HepG2 (cell line): Measurements from ENCODE around the gene TOGARAM1. TPM values are rescaled to one million over a fixed set of nuclear protein-coding genes. Genes with fewer than 3 reads are reported as not detected.

Experiments used
- ATAC-seq: fragments of 200-7000 bp; cut with Tn5 transposase; 3 replicates; pipeline ENCODE4 v1.9.1; 2020; ENCODE audit warnings: mild to moderate bottlenecking, moderate library complexity
- BruUV-seq: library from RNA; stranded (reverse); fragments of 400-500 nt; replicated peaks from 2 replicates; lab custom pipeline; 2021; lab: Mats Ljungman, UMichigan
- CTCF ChIA-PET: fragments of 300-600 bp; formaldehyde crosslinking; extraction: SDS; loops from one replicate; lab custom pipeline; 2021; ENCODE audit warnings: low total read pairs, inconsistent platforms, low intra/inter-chr PET ratio; lab: Yijun Ruan, JAX
- POLR2A ChIA-PET: fragments of 350-600 bp; sonication (Branson Sonifier 250); formaldehyde crosslinking; loops from one replicate; lab custom pipeline; 2020; ENCODE audit warnings: antibody characterized with exemption, inconsistent platforms; lab: Yijun Ruan, JAX
- DNase-seq: peaks from one replicate; pipeline ENCODE4 v3.0.0-alpha.2; 2015; ENCODE audit warnings: low spot score
- FAIRE-seq: peaks from 3 replicates; lab custom pipeline; 2011; peaks lifted over from hg19 to GRCh38; lab: Jason Lieb, UNC
- H2AFZ ChIP-seq: one replicate; pipeline ENCODE4 v1.6.1; 2011; ENCODE audit warnings: low read length, inconsistent platforms
- H3K27ac ChIP-seq: fragments of 300-600 bp; 3 replicates; pipeline ENCODE4 v1.8.0; 2011; ENCODE audit warnings: mixed run types, mild to moderate bottlenecking, mixed read lengths, low read length, inconsistent platforms; ENCODE audit not compliant: insufficient read depth; ENCODE audit errors: extremely low read length
- H3K27me3 ChIP-seq, 2 experiments: fragments of 200-600 bp in 1 of 2; 2 replicates in 1 of 2; 3 replicates in 1 of 2; pipeline versions ENCODE4 v1.6.0 to v1.8.0; 2011; ENCODE audit warnings: low read length in 2 of 2, mild to moderate bottlenecking in 2 of 2, moderate library complexity in 2 of 2, inconsistent platforms in 1 of 2; ENCODE audit not compliant: insufficient read depth in 2 of 2, control insufficient read depth in 1 of 2
- H3K36me3 ChIP-seq, 2 experiments: fragments of 200-600 bp in 1 of 2; replicated peaks in 1 of 2; 2 replicates in 1 of 2; 3 replicates in 1 of 2; pipeline versions ENCODE4 v1.5.1 to v1.8.0; 2011; ENCODE audit warnings: low read length in 2 of 2, inconsistent platforms in 1 of 2; ENCODE audit not compliant: insufficient read depth in 2 of 2, control insufficient read depth in 1 of 2
- H3K4me1 ChIP-seq: 2 replicates; pipeline ENCODE4 v1.5.1; 2012; ENCODE audit warnings: low read length, inconsistent platforms; ENCODE audit not compliant: insufficient read depth
- H3K4me2 ChIP-seq: 2 replicates; pipeline ENCODE4 v1.6.0; 2011; ENCODE audit warnings: low read depth, low read length, inconsistent platforms
- H3K4me3 ChIP-seq, 3 experiments: fragments of 200-600 bp in 1 of 3; sonication (generic), shearing (Covaris generic) in 1 of 3; replicated peaks in 1 of 3; 2 replicates each; pipeline ENCODE4 v1.5.1; 2011 to 2016; ENCODE audit warnings: low read length in 3 of 3, inconsistent platforms in 2 of 3, low read depth in 2 of 3, mild to moderate bottlenecking in 2 of 3, control low read depth in 1 of 3, mixed read lengths in 1 of 3; ENCODE audit not compliant: insufficient read depth in 1 of 3
- H3K79me2 ChIP-seq: one replicate; pipeline ENCODE4 v1.6.1; 2011; ENCODE audit warnings: low read length, inconsistent platforms; ENCODE audit not compliant: insufficient read depth
- H3K9ac ChIP-seq: 2 replicates; pipeline ENCODE4 v1.6.0; 2011; ENCODE audit warnings: mild to moderate bottlenecking, low read depth, low read length, inconsistent platforms; ENCODE audit not compliant: insufficient read depth
- H3K9me3 ChIP-seq: 2 replicates; pipeline ENCODE4 v1.5.1; 2012; ENCODE audit warnings: mild to moderate bottlenecking, low read length
- H4K20me1 ChIP-seq: 2 replicates; pipeline ENCODE4 v1.6.0; 2011; ENCODE audit warnings: inconsistent platforms, mild to moderate bottlenecking, low read length, moderate library complexity; ENCODE audit not compliant: insufficient read depth
- DZIP1 ChIP-seq: sonication (generic); formaldehyde crosslinking; IDR thresholded peaks from 2 replicates; pipeline ENCODE4 v1.5.0; 2020; ENCODE audit warnings: mild to moderate bottlenecking, missing genetic modification reagents
- FOSL1 ChIP-seq: sonication (generic); formaldehyde crosslinking; IDR thresholded peaks from 2 replicates; pipeline ENCODE4 v1.9.0; 2021; ENCODE audit warnings: missing genetic modification reagents, borderline replicate concordance
- HMGXB4 ChIP-seq, 2 experiments: sonication (generic) in 1 of 2; formaldehyde crosslinking in 1 of 2; IDR thresholded peaks; 2 replicates each; pipeline versions ENCODE4 v1.4.0 to v1.6.1; 2018 to 2020; ENCODE audit warnings: missing genetic modification reagents in 2 of 2, borderline replicate concordance in 1 of 2, low read depth in 1 of 2, mild to moderate bottlenecking in 1 of 2, missing biosample characterization in 1 of 2
- RBM39 ChIP-seq: fragments of 200-400 bp; formaldehyde crosslinking; IDR thresholded peaks from one replicate; pipeline ENCODE4 v1.6.1; 2018; ENCODE audit warnings: antibody characterized with exemption, mild to moderate bottlenecking, low read depth, low read length; ENCODE audit not compliant: poor library complexity, severe bottlenecking
- SIN3B ChIP-seq: fragments of 150-350 bp; IDR thresholded peaks from 2 replicates; pipeline ENCODE4 v1.6.1; 2014; ENCODE audit warnings: low read length
- ZBTB10 ChIP-seq: sonication (generic); formaldehyde crosslinking; IDR thresholded peaks from 2 replicates; pipeline ENCODE4 v1.4.0; 2020; ENCODE audit warnings: missing genetic modification reagents, borderline replicate concordance
- ZNF710 ChIP-seq: sonication (generic); formaldehyde crosslinking; IDR thresholded peaks from 2 replicates; pipeline ENCODE4 v1.5.0; 2020; ENCODE audit warnings: mild to moderate bottlenecking, missing genetic modification reagents, borderline replicate concordance
- WGBS: methylation state at CpG from one replicate; pipeline ENCODE4 v1.1.6; 2017; ENCODE audit warnings: low lambda C conversion rate; 5-methylcytosine and 5-hydroxymethylcytosine counted together
- in situ Hi-C: cut with HindIII; loops from 2 replicates; pipeline ENCODE4 v1.10.0; 2017; ENCODE audit warnings: low pct_unique_long_range_greater_than_20kb; ENCODE audit not compliant: extremely low pct_ligation_motif_present
- intact Hi-C: fragments of 100-400 bp; cut with micrococcal nuclease; formaldehyde crosslinking; loops from one replicate; pipeline ENCODE4 v1.10.0; 2022; ENCODE audit not compliant: unreplicated experiment
- polyA plus RNA-seq, 8 experiments: library from polyadenylated mRNA; depleted of rRNA in 3 of 8; stranded (reverse) in 7 of 8; unstranded in 1 of 8; fragments of >200 nt; fragmentation: Illumina TruSeq in 4 of 8; extraction: Trizol in 4 of 8; gene quantifications; 2 replicates each; pipeline versions ENCODE4 v1.2.1 to v1.2.3, GENCODE V29; 2011 to 2016; ENCODE audit warnings: low read depth in 4 of 8, missing spikeins in 1 of 8, mixed read lengths in 1 of 8; ENCODE audit not compliant: insufficient read depth in 1 of 8
- total RNA-seq, 5 experiments: library from RNA; depleted of rRNA; stranded (reverse); fragments of >200 nt; fragmentation: Illumina TruSeq; extraction: Trizol; gene quantifications; 2 replicates each; pipeline ENCODE4 v1.2.3, GENCODE V29; 2016; ENCODE audit warnings: low read depth in 1 of 5

TOGARAM1 gene
- total and polyA plus RNA-seq, 2 of the 13 experiments (the other 11 are each of a cell fraction or from before 2014, with no cell fraction given), result 5.6 to 9.8 TPM

GRCh38 chr14:44989497-44990440 lies 27.8 kb downstream of the TOGARAM1 start:
- no TSS peak for BruUV-seq
- TF ChIP-seq HMGXB4 (CRISPR knock-in tag; IDR thresholded peaks at IDR 0.05; ENCODE audit: borderline replicate concordance in 1 of 2, low read depth in 1 of 2) (no peak), SIN3B (no peak), FOSL1 (CRISPR knock-in tag) (no peak), ZBTB10 (CRISPR knock-in tag) (no peak), RBM39 (no peak), ZNF710 (CRISPR knock-in tag) (no peak), DZIP1 (CRISPR knock-in tag) (no peak)
- TF ChIP-seq, all 625 proteins: peak for 0
- ChIA-PET CTCF (no interaction called here), POLR2A (no interaction called here)
- Histone ChIP-seq H3K79me2 (peaks cover 5% of the 10 kb centered on the region), H3K4me3 (no peak overlapping the region), H3K9me3 (no peaks in the 10 kb centered on the region), H2AFZ (no peak overlapping the region), H3K27me3 (no peaks in the 10 kb centered on the region), H3K4me2 (no peak overlapping the region), H3K4me1 (peaks cover 15% of the 10 kb centered on the region), H3K9ac (no peak overlapping the region), H3K36me3 (no peaks in the 10 kb centered on the region), H3K27ac (no peak overlapping the region), H4K20me1 (no peaks in the 10 kb centered on the region)
- ATAC-seq, result no peak
- intact Hi-C loops, result no loop called here
- in situ Hi-C loops, result no loop called here
- no peak for FAIRE-seq
- WGBS, result 85% methylated on average over 3 of the region's 3 CpGs
- no peak for DNase-seq
